ENCODE measurements around the gene IGF1R.

Gene IGF1R

DNA sequence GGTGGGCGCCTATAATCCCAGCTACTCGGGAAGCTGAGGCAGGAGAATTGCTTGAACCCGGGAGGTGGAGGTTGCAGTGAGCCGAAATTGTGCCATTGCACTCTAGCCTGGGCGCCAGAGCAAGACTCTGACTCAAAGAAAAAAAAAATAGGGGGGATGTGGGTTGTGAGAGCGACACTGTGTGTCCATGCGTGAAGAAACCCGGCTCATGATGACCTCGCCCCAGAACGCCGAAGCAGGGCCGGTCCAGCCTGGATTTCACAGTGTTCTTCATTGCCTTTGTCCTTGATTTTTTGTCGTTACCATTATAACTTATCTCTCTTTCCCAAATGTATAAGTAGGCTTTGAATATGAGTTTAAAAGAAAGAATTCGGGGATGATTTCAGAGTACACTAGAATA, 230.5 kb downstream of the IGF1R start:
- Histone ChIP-seq H3K4me1 (ENCODE audit: control insufficient read depth, low read depth, low read length) (peaks cover 19% of the 10 kb centered on the region), H3K9me3 (ENCODE audit: control insufficient read depth, low read depth, low read length) (no peaks in the 10 kb centered on the region), H3K27me3 (ENCODE audit: control insufficient read depth, insufficient read depth, low read length) (no peaks in the 10 kb centered on the region), H3K36me3 (ENCODE audit: control insufficient read depth, low read depth, low read length) (no peaks in the 10 kb centered on the region), H3K9ac (ENCODE audit: low read length) (no peak overlapping the region), H3K4me3 (ENCODE audit: low read length) (no peak overlapping the region), H3K27ac (ENCODE audit: low read length) (no peak overlapping the region)

- H3K9me3 ChIP-seq (ENCODE audit: control insufficient read depth, low read depth, low read length) = no peaks in the 10 kb centered on the region
- H3K4me1 ChIP-seq (ENCODE audit: control insufficient read depth, low read depth, low read length) = peaks cover 10% of the 10 kb centered on the region
- no peak overlapping the region for H3K27ac ChIP-seq (ENCODE audit: low read length)
- H3K9ac ChIP-seq (ENCODE audit: low read length) = no peak overlapping the region
- H3K27me3 ChIP-seq (ENCODE audit: control insufficient read depth, insufficient read depth, low read length) = no peaks in the 10 kb centered on the region
- no peak overlapping the region for H3K4me3 ChIP-seq (ENCODE audit: low read length)
- no peaks in the 10 kb centered on the region for H3K36me3 ChIP-seq (ENCODE audit: control insufficient read depth, low read depth, low read length)
These were observed 233.5 kb downstream of the IGF1R start for GRCh38 chr15:98881526-98882520.

GRCh38 chr15:98883478-98883877, 235.1 kb downstream of the IGF1R start:
- H3K9me3 ChIP-seq (ENCODE audit: control insufficient read depth, low read depth, low read length) = no peaks in the 10 kb centered on the region
- no peaks in the 10 kb centered on the region for H3K27me3 ChIP-seq (ENCODE audit: control insufficient read depth, insufficient read depth, low read length)
- no peak overlapping the region for H3K4me3 ChIP-seq (ENCODE audit: low read length)
- peaks cover 11% of the 10 kb centered on the region for H3K4me1 ChIP-seq (ENCODE audit: control insufficient read depth, low read depth, low read length)
- H3K9ac ChIP-seq (ENCODE audit: low read length) = no peak overlapping the region
- H3K36me3 ChIP-seq (ENCODE audit: control insufficient read depth, low read depth, low read length) = no peaks in the 10 kb centered on the region
- no peak overlapping the region for H3K27ac ChIP-seq (ENCODE audit: low read length)

DNA sequence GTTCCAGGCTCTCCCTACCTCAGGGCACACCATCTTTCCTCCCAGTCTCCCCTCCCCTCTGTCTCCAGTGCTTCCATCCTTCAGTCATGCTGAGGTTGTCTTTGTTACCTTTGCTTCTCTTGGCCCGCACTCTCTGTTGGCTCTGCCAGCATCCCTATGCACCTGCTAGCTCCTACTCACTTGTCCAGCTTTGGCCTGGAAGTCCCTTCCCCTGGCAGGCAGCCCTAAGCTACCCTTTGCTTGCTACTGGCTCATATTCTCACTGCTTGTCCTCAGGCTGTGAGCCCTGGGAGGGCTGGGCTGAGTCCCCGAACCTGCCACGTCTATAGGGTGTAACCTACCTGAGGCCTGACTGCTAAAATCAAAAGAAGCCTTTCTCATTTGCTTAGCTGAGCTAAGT, 236.6 kb downstream of the IGF1R start:
- Histone ChIP-seq H3K4me1 (ENCODE audit: control insufficient read depth, low read depth, low read length) (peaks cover 14% of the 10 kb centered on the region), H3K9ac (ENCODE audit: low read length) (no peak overlapping the region), H3K27me3 (ENCODE audit: control insufficient read depth, insufficient read depth, low read length) (no peaks in the 10 kb centered on the region), H3K36me3 (ENCODE audit: control insufficient read depth, low read depth, low read length) (no peaks in the 10 kb centered on the region), H3K9me3 (ENCODE audit: control insufficient read depth, low read depth, low read length) (no peaks in the 10 kb centered on the region), H3K27ac (ENCODE audit: low read length) (no peak overlapping the region), H3K4me3 (ENCODE audit: low read length) (no peak overlapping the region)

- Histone ChIP-seq H3K27me3 (ENCODE audit: control insufficient read depth, insufficient read depth, low read length) (no peaks in the 10 kb centered on the region), H3K9me3 (ENCODE audit: control insufficient read depth, low read depth, low read length) (no peaks in the 10 kb centered on the region), H3K4me3 (ENCODE audit: low read length) (no peak overlapping the region), H3K27ac (ENCODE audit: low read length) (no peak overlapping the region), H3K36me3 (ENCODE audit: control insufficient read depth, low read depth, low read length) (no peaks in the 10 kb centered on the region), H3K4me1 (ENCODE audit: control insufficient read depth, low read depth, low read length) (peaks cover 13% of the 10 kb centered on the region), H3K9ac (ENCODE audit: low read length) (no peak overlapping the region)
These were observed 239.6 kb downstream of the IGF1R start for GRCh38 chr15:98887976-98888375.

GRCh38 chr15:98888820-98889479, 240.6 kb downstream of the IGF1R start:
- H3K27ac ChIP-seq (ENCODE audit: low read length) = no peak overlapping the region
- no peaks in the 10 kb centered on the region for H3K9me3 ChIP-seq (ENCODE audit: control insufficient read depth, low read depth, low read length)
- no peaks in the 10 kb centered on the region for H3K27me3 ChIP-seq (ENCODE audit: control insufficient read depth, insufficient read depth, low read length)
- H3K4me1 ChIP-seq (ENCODE audit: control insufficient read depth, low read depth, low read length) = peaks cover 7% of the 10 kb centered on the region
- no peak overlapping the region for H3K4me3 ChIP-seq (ENCODE audit: low read length)
- H3K36me3 ChIP-seq (ENCODE audit: control insufficient read depth, low read depth, low read length) = no peaks in the 10 kb centered on the region
- no peak overlapping the region for H3K9ac ChIP-seq (ENCODE audit: low read length)

GRCh38 chr15:98889930-98890695, 241.8 kb downstream of the IGF1R start:
- H3K27ac ChIP-seq (ENCODE audit: low read length) = no peak overlapping the region
- H3K36me3 ChIP-seq (ENCODE audit: control insufficient read depth, low read depth, low read length) = no peaks in the 10 kb centered on the region
- H3K4me1 ChIP-seq (ENCODE audit: control insufficient read depth, low read depth, low read length) = peaks cover 7% of the 10 kb centered on the region
- H3K4me3 ChIP-seq (ENCODE audit: low read length) = no peak overlapping the region
- H3K27me3 ChIP-seq (ENCODE audit: control insufficient read depth, insufficient read depth, low read length) = no peaks in the 10 kb centered on the region
- no peaks in the 10 kb centered on the region for H3K9me3 ChIP-seq (ENCODE audit: control insufficient read depth, low read depth, low read length)
- H3K9ac ChIP-seq (ENCODE audit: low read length) = no peak overlapping the region

- Histone ChIP-seq H3K4me1 (ENCODE audit: control insufficient read depth, low read depth, low read length) (peaks cover 5% of the 10 kb centered on the region), H3K9ac (ENCODE audit: low read length) (no peak overlapping the region), H3K27ac (ENCODE audit: low read length) (no peak overlapping the region), H3K27me3 (ENCODE audit: control insufficient read depth, insufficient read depth, low read length) (no peaks in the 10 kb centered on the region), H3K4me3 (ENCODE audit: low read length) (no peak overlapping the region), H3K36me3 (ENCODE audit: control insufficient read depth, low read depth, low read length) (no peaks in the 10 kb centered on the region), H3K9me3 (ENCODE audit: control insufficient read depth, low read depth, low read length) (no peaks in the 10 kb centered on the region)
These were observed 243.0 kb downstream of the IGF1R start for GRCh38 chr15:98891301-98891700.

DNA sequence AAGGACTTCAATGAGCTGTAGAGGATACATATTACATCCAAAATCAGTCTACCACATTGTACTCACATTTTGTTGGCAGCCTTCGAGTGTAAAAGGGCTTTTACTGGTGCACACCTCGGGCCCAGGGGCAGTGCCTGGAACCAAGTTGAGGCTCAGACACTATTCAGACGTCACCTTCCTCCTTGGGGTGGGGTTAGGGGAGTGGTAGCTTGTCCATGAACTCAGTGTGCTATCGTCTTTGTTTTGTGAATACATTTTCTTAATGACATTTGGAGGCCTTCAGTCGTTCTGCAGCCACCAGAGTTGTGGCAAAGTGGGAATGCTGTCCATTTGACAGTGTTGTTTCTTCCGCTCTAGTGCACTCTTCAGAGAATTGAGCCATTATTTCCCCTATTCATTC, 245.1 kb downstream of the IGF1R start:
- Histone ChIP-seq H3K36me3 (ENCODE audit: control insufficient read depth, low read depth, low read length) (peaks cover 14% of the 10 kb centered on the region), H3K9ac (ENCODE audit: low read length) (no peak overlapping the region), H3K4me3 (ENCODE audit: low read length) (no peak overlapping the region), H3K27ac (ENCODE audit: low read length) (no peak overlapping the region), H3K27me3 (ENCODE audit: control insufficient read depth, insufficient read depth, low read length) (no peaks in the 10 kb centered on the region), H3K9me3 (ENCODE audit: control insufficient read depth, low read depth, low read length) (no peaks in the 10 kb centered on the region), H3K4me1 (ENCODE audit: control insufficient read depth, low read depth, low read length) (peaks cover 3% of the 10 kb centered on the region)

GRCh38 chr15:98894312-98894711, 246.0 kb downstream of the IGF1R start:
- Histone ChIP-seq H3K36me3 (ENCODE audit: control insufficient read depth, low read depth, low read length) (peaks cover 14% of the 10 kb centered on the region), H3K4me1 (ENCODE audit: control insufficient read depth, low read depth, low read length) (peaks cover 5% of the 10 kb centered on the region), H3K27ac (ENCODE audit: low read length) (no peak overlapping the region), H3K27me3 (ENCODE audit: control insufficient read depth, insufficient read depth, low read length) (no peaks in the 10 kb centered on the region), H3K4me3 (ENCODE audit: low read length) (no peak overlapping the region), H3K9me3 (ENCODE audit: control insufficient read depth, low read depth, low read length) (no peaks in the 10 kb centered on the region), H3K9ac (ENCODE audit: low read length) (no peak overlapping the region)

DNA sequence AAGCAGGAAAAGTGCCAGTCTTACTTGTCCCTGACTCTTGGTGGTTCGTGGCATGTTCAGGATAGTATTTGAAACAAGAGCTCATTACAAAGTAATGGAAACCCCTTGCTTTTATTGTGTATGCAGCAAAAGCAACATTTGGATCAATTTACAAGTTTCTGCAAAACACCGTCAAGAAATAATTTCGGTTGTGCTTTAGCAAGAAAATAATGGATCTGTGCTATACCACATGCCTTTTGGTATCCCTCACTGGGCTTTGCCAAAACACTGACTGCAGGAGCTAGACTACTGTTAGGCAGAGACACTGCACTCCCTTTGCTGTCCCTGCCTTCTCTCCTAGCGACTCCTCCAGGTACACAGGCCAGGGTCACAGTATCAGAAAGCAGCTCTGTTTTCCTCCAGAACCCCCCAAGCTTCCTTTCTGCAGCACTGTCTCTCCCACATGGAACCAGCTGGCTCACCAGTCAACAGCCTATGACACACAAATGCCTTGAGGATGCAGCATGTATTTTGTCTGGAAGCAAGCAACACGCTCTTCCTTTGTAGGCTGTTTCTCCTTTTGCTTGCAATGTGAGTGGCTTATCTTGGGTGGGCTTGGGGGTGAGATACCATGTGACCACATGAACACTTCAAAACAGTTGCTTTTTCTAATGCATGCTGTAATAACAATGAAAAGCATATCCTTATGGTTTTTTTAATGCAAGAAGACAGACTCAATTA, 247.8 kb downstream of the IGF1R start:
- H3K27ac ChIP-seq (ENCODE audit: low read length) = no peak overlapping the region
- no peak overlapping the region for H3K4me3 ChIP-seq (ENCODE audit: low read length)
- no peaks in the 10 kb centered on the region for H3K9me3 ChIP-seq (ENCODE audit: control insufficient read depth, low read depth, low read length)
- H3K9ac ChIP-seq (ENCODE audit: low read length) = no peak overlapping the region
- H3K4me1 ChIP-seq (ENCODE audit: control insufficient read depth, low read depth, low read length) = peaks cover 23% of the 10 kb centered on the region
- no peaks in the 10 kb centered on the region for H3K27me3 ChIP-seq (ENCODE audit: control insufficient read depth, insufficient read depth, low read length)
- H3K36me3 ChIP-seq (ENCODE audit: control insufficient read depth, low read depth, low read length) = peaks cover 14% of the 10 kb centered on the region

Measured in iPS-18a (cell line).